HCT116 (cell line): ENCODE results near the gene HNRNPL. TPM values are rescaled to one million over a fixed set of nuclear protein-coding genes. Genes with fewer than 3 reads are reported as not detected.

Source experiments
- ATAC-seq: fragments of 200-7000 bp; cut with Tn5 transposase; 2 replicates; pipeline ENCODE4 v1.9.1; 2020; ENCODE audit warnings: mild to moderate bottlenecking, moderate library complexity
- BruUV-seq: library from RNA; stranded (reverse); fragments of 400-500 nt; replicated peaks from 2 replicates; lab custom pipeline; 2021; lab: Mats Ljungman, UMichigan
- CTCF ChIA-PET: fragments of 300-600 bp; sonication (Branson Sonifier 250); formaldehyde crosslinking; loops from one replicate; lab custom pipeline; 2021; ENCODE audit warnings: antibody characterized with exemption; lab: Charles Lee
- POLR2A ChIA-PET: fragments of 300-600, 350-600 bp; sonication (Branson Sonifier 250); formaldehyde crosslinking; loops from one replicate; lab custom pipeline; 2021; ENCODE audit warnings: antibody characterized with exemption; lab: Charles Lee
- RAD21 ChIA-PET, 2 experiments: fragments of 300-600 bp; sonication (Branson Sonifier 250); formaldehyde crosslinking; loops; one replicate each; lab custom pipeline; 2023; ENCODE audit warnings: low total read pairs in 2 of 2; ENCODE audit not compliant: uncharacterized antibody in 2 of 2, unreplicated experiment in 2 of 2, low non-redundant PET in 1 of 2; lab: Charles Lee
- DNase-seq: peaks from one replicate; pipeline ENCODE4 v3.0.0-alpha.2; 2010; ENCODE audit warnings: low read depth, low spot score
- H2AFZ ChIP-seq: fragments of 200-600 bp; shearing (Covaris generic), sonication (generic); 2 replicates; pipeline ENCODE4 v1.6.1; 2017; ENCODE audit warnings: low read depth, mixed run types, mixed read lengths, antibody characterized with exemption, low read length; ENCODE audit not compliant: poor library complexity, severe bottlenecking
- H3K27ac ChIP-seq: 2 replicates; pipeline ENCODE4 v1.5.1; 2012; ENCODE audit warnings: low read depth, low read length
- H3K27me3 ChIP-seq: fragments of 200-600 bp; sonication (generic); 2 replicates; pipeline ENCODE4 v1.6.1; 2016; ENCODE audit warnings: mixed run types, low read length, mixed read lengths; ENCODE audit not compliant: insufficient read depth
- H3K36me3 ChIP-seq, 2 experiments: fragments of 200-500 bp in 1 of 2; fragments of 200-600 bp in 1 of 2; sonication (Bioruptor generic) in 1 of 2; sonication (generic) in 1 of 2; 2 replicates each; pipeline versions ENCODE4 v1.5.1 to v1.6.1; 2014 to 2016; ENCODE audit warnings: low read length in 2 of 2, inconsistent platforms in 1 of 2, mixed read lengths in 1 of 2, mixed run types in 1 of 2; ENCODE audit not compliant: insufficient read depth in 2 of 2, control insufficient read depth in 1 of 2
- H3K4me1 ChIP-seq, 2 experiments: fragments of 200-600 bp in 1 of 2; sonication (generic) in 1 of 2; 2 replicates each; pipeline versions ENCODE4 v1.5.1 to v1.6.1; 2012 to 2017; ENCODE audit warnings: low read length in 2 of 2, inconsistent platforms in 1 of 2, mild to moderate bottlenecking in 1 of 2, mixed read lengths in 1 of 2, mixed run types in 1 of 2, moderate library complexity in 1 of 2; ENCODE audit not compliant: insufficient read depth in 2 of 2, control insufficient read depth in 1 of 2
- H3K4me2 ChIP-seq: fragments of 200-600 bp; sonication (generic); 2 replicates; pipeline ENCODE4 v1.6.1; 2017; ENCODE audit warnings: mixed run types, low read length, mixed read lengths
- H3K4me3 ChIP-seq, 2 experiments: fragments of 200-600 bp in 1 of 2; sonication (generic) in 1 of 2; replicated peaks in 1 of 2; 2 replicates each; pipeline ENCODE4 v1.5.1; 2011 to 2016; ENCODE audit warnings: low read length in 2 of 2, control low read depth in 1 of 2, low read depth in 1 of 2, mild to moderate bottlenecking in 1 of 2, mixed read lengths in 1 of 2, mixed run types in 1 of 2
- H3K79me2 ChIP-seq: fragments of 200-600 bp; sonication (generic); 2 replicates; pipeline ENCODE4 v1.6.1; 2017; ENCODE audit warnings: mild to moderate bottlenecking, mixed run types, low read length, moderate library complexity, mixed read lengths; ENCODE audit not compliant: insufficient read depth
- H3K9ac ChIP-seq: fragments of 200-600 bp; sonication (generic); 2 replicates; pipeline ENCODE4 v1.6.1; 2016; ENCODE audit warnings: low read length, mixed read lengths
- H3K9me2 ChIP-seq: fragments of 200-600 bp; sonication (generic), shearing (Covaris generic); 2 replicates; pipeline ENCODE4 v1.6.1; 2017; ENCODE audit warnings: mixed run types, mild to moderate bottlenecking, moderate library complexity; ENCODE audit not compliant: insufficient read depth
- H3K9me3 ChIP-seq, 2 experiments: fragments of 200-500 bp in 1 of 2; fragments of 200-600 bp in 1 of 2; sonication (Bioruptor generic) in 1 of 2; sonication (generic) in 1 of 2; 2 replicates each; pipeline ENCODE4 v1.6.1; 2014 to 2017; ENCODE audit warnings: low read length in 2 of 2, mixed read lengths in 2 of 2, inconsistent platforms in 1 of 2, low read depth in 1 of 2, mild to moderate bottlenecking in 1 of 2, mixed run types in 1 of 2, moderate library complexity in 1 of 2; ENCODE audit not compliant: control insufficient read depth in 1 of 2, insufficient read depth in 1 of 2
- H4K20me1 ChIP-seq: fragments of 200-600 bp; sonication (generic), shearing (Covaris generic); 2 replicates; pipeline ENCODE4 v1.6.1; 2017; ENCODE audit warnings: mixed run types, mild to moderate bottlenecking, moderate library complexity; ENCODE audit not compliant: insufficient read depth
- CBX3 ChIP-seq: IDR thresholded peaks from 2 replicates; pipeline ENCODE4 v1.6.1; 2012; ENCODE audit warnings: low read depth
- CEBPB ChIP-seq: IDR thresholded peaks from 2 replicates; pipeline ENCODE4 v1.6.1; 2012; ENCODE audit warnings: low read depth
- EGR1 ChIP-seq: IDR thresholded peaks from 2 replicates; pipeline ENCODE4 v1.6.1; 2012; ENCODE audit warnings: low read depth
- SP1 ChIP-seq: IDR thresholded peaks from 2 replicates; pipeline ENCODE4 v1.6.1; 2012; ENCODE audit warnings: low read depth
- ZNF274 ChIP-seq: fragments of 200-500 bp; sonication (Bioruptor generic); IDR thresholded peaks from 2 replicates; pipeline ENCODE4 v1.6.1; 2014; ENCODE audit warnings: mild to moderate bottlenecking, low read depth, low read length, inconsistent platforms
- intact Hi-C: fragments of 100-400 bp; cut with micrococcal nuclease; formaldehyde crosslinking; loops from 2 replicates; pipeline ENCODE4 v1.10.0; 2022
- total RNA-seq: library from RNA; stranded (reverse); gene quantifications from one replicate; pipeline ENCODE4 v1.2.1, GENCODE V29; 2021; ENCODE audit not compliant: unreplicated experiment

HNRNPL gene
- total RNA-seq, 1 experiment from 2014 or later: 551 TPM

GRCh38 chr19:38788478-38789243, 61.1 kb downstream of the HNRNPL start, which contains the start of gene LGALS7B:
Gene LGALS7B, plus strand, starts transcription at chr19:38789200. Its CDS starts 27 bp downstream, at chr19:38789227.
- H3K27me3 ChIP-seq: no peaks in the 10 kb centered on the region
- no peaks in the 10 kb centered on the region for H3K36me3 ChIP-seq
- no peaks in the 10 kb centered on the region for H4K20me1 ChIP-seq
- H2AFZ ChIP-seq: no peak within 1 kb of the TSS
- RAD21 ChIA-PET: no interaction called here
- ATAC-seq: no peak
- no peaks in the 10 kb centered on the region; a peak in 1 of 4 replicates for H3K4me1 ChIP-seq
- no peaks in the 10 kb centered on the region for H3K79me2 ChIP-seq
- DNase-seq: no peak
- H3K4me3 ChIP-seq: no peak within 1 kb of the TSS
- no peak within 1 kb of the TSS for H3K4me2 ChIP-seq
- POLR2A ChIA-PET: no interaction called here
- H3K9me3 ChIP-seq: no peaks in the 10 kb centered on the region
- H3K9me2 ChIP-seq: no peaks in the 10 kb centered on the region
- no TSS peak for BruUV-seq
- CTCF ChIA-PET: interaction anchor here (0.8 to 2.5 kb wide), 2 partner anchors 19 kb away, joined by 3 to 10 read pairs; no protein-coding TSS in a partner anchor
- intact Hi-C loops: no loop called here
- no peak within 1 kb of the TSS for H3K9ac ChIP-seq
- no peak for TF ChIP-seq CBX3
- no peak for TF ChIP-seq EGR1
- TF ChIP-seq CEBPB: no peak
- TF ChIP-seq ZNF274: no peak
- H3K27ac ChIP-seq: no peak within 1 kb of the TSS

DNA sequence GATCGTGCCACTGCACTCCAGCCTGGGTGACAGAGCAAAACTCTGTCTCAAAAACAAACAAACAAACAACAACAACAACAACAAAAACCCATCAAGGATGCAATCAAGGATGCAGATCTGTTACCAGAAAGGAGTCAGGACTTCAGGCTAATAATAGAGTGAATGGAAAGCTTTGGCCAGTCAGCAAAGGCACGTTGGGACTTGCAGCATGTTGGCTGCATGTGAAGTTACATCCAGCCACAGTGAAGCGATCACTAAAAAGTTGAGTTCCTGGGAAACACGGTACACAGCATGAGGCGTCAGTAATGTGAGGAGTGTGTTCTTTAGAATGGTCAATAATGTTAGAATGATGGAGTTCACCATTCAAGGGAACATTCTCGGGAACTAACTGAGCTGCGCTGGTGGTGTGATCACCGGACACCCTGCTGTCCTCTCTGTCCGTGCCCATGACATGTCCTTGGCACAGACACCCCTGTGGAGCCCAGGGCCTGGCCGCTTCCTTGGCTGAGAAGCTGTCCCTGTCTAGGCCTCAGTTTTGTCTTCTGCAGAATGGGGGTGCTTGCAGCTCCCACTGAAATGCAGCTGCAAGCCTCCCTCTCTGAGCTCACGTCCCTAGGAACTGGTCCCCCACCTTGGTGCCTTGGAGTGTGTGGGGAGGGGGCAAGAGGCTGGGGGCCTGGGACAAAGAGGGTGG, 63.1 kb downstream of the HNRNPL start:
- Histone ChIP-seq H2AFZ (no peak overlapping the region), H3K36me3 (no peaks in the 10 kb centered on the region), H3K4me3 (no peak overlapping the region), H3K9me2 (no peaks in the 10 kb centered on the region), H3K4me1 (no peaks in the 10 kb centered on the region), H3K27ac (no peak overlapping the region), H3K79me2 (no peaks in the 10 kb centered on the region), H3K9me3 (no peaks in the 10 kb centered on the region), H3K27me3 (no peaks in the 10 kb centered on the region), H4K20me1 (no peaks in the 10 kb centered on the region), H3K9ac (no peak overlapping the region), H3K4me2 (no peak overlapping the region)
- TF ChIP-seq SP1: no peak
- BruUV-seq: no TSS peak
- CTCF ChIA-PET: interaction anchor here (2.5 kb wide), 1 partner anchor 17 kb away, joined by 10 read pairs; no protein-coding TSS in a partner anchor
- ATAC-seq (no peak), DNase-seq (no peak)
- intact Hi-C loops: no loop called here
- POLR2A ChIA-PET: no interaction called here
- RAD21 ChIA-PET: no interaction called here

Other genes with a start within 250 kb of the HNRNPL start
- gene MAP4K1, start 232.0 kb downstream of the HNRNPL start, total RNA-seq: 9.1 TPM
- 313 TPM for gene EIF3K, start 230.8 kb downstream of the HNRNPL start, total RNA-seq
- 651 TPM for gene ACTN4, start 202.3 kb downstream of the HNRNPL start, total RNA-seq
- 8.8 TPM for gene CAPN12, start 105.5 kb downstream of the HNRNPL start, total RNA-seq
- gene LGALS7, start 76.5 kb downstream of the HNRNPL start, total RNA-seq: not detected
- 2.4 TPM for gene LGALS7B, start 60.8 kb downstream of the HNRNPL start, total RNA-seq
- gene LGALS4, start 37.0 kb downstream of the HNRNPL start, total RNA-seq: 0.86 TPM
- gene ECH1, start 18.2 kb downstream of the HNRNPL start, total RNA-seq: 81.3 TPM
- gene RINL, start 28.3 kb upstream of the HNRNPL start, total RNA-seq: 28.6 TPM
- 15.4 TPM for gene SIRT2, start 49.6 kb upstream of the HNRNPL start, total RNA-seq
- 51.2 TPM for gene NFKBIB, start 50.0 kb upstream of the HNRNPL start, total RNA-seq
- gene CCER2, start 62.2 kb upstream of the HNRNPL start, total RNA-seq: 1.2 TPM
- 58.2 TPM for gene SARS2, start 80.8 kb upstream of the HNRNPL start, total RNA-seq
- 97.7 TPM for gene MRPS12, start 81.0 kb upstream of the HNRNPL start, total RNA-seq
- gene FBXO17, start 125.8 kb upstream of the HNRNPL start, total RNA-seq: 18.5 TPM
- gene FBXO27, start 182.6 kb upstream of the HNRNPL start, total RNA-seq: 16.4 TPM
- gene ACP7, start 234.4 kb upstream of the HNRNPL start, total RNA-seq: 4.7 TPM